Esophagus muscularis mucosa (tissue), 4 donors: ENCODE data around the gene FILIP1L. TPM values are rescaled to one million over a fixed set of nuclear protein-coding genes. Genes with fewer than 3 reads are reported as not detected.

Experiments used
- DNase-seq: peaks from one replicate; pipeline ENCODE4 v3.0.0-alpha.2; 2017; ENCODE audit errors: extremely low spot score
- H3K27ac ChIP-seq, 4 donors: fragments of 200-600 bp; sonication (generic); replicated peaks in 1 of 4; 1 replicate in 3 of 4; 2 replicates in 1 of 4; pipeline ENCODE4 v1.5.1; 2016 to 2019; ENCODE audit warnings: mild to moderate bottlenecking in 1 of 4
- H3K27me3 ChIP-seq, 4 donors: fragments of 200-600 bp; sonication (generic); one replicate each; pipeline versions ENCODE4 v1.5.1 to v1.6.0; 2016 to 2019
- H3K36me3 ChIP-seq, 4 donors: fragments of 200-600 bp; sonication (generic); one replicate each; pipeline ENCODE4 v1.5.1; 2016 to 2019
- H3K4me1 ChIP-seq, 4 donors: fragments of 200-600 bp; sonication (generic); one replicate each; pipeline ENCODE4 v1.5.1; 2016 to 2019
- H3K4me3 ChIP-seq, 4 donors: fragments of 200-600 bp; sonication (generic); 1 replicate in 2 of 4; 2 replicates in 2 of 4; pipeline ENCODE4 v1.5.1; 2016 to 2019; ENCODE audit warnings: mild to moderate bottlenecking in 4 of 4, moderate library complexity in 1 of 4
- H3K9me3 ChIP-seq, 4 donors: fragments of 200-600 bp; sonication (generic); 1 replicate in 3 of 4; 2 replicates in 1 of 4; pipeline ENCODE4 v1.5.1; 2016 to 2019
- CTCF ChIP-seq, 3 experiments: fragments of 200-600 bp in 2 of 3; fragments of 450-650 bp in 1 of 3; sonication (generic) in 2 of 3; IDR thresholded peaks; one replicate each; pipeline ENCODE4 v1.5.1; 2017 to 2019; ENCODE audit warnings: antibody characterized with exemption in 3 of 3, mild to moderate bottlenecking in 2 of 3, moderate library complexity in 1 of 3
- EP300 ChIP-seq: sonication (generic); formaldehyde crosslinking; IDR thresholded peaks from one replicate; pipeline ENCODE4 v1.6.1; 2017; ENCODE audit warnings: antibody characterized with exemption
- POLR2A ChIP-seq: fragments of 450-650 bp; IDR thresholded peaks from one replicate; pipeline ENCODE4 v1.6.1; 2017; ENCODE audit warnings: antibody characterized with exemption, moderate library complexity, mild to moderate bottlenecking, low read depth
- POLR2AphosphoS5 ChIP-seq, 2 donors: sonication (generic); formaldehyde crosslinking; IDR thresholded peaks; one replicate each; pipeline ENCODE4 v1.6.1; 2017; ENCODE audit warnings: antibody characterized with exemption in 2 of 2
- WGBS: methylation state at CpG from one replicate; pipeline ENCODE4 v1.1.5; 2018; 5-methylcytosine and 5-hydroxymethylcytosine counted together
- intact Hi-C: fragments of 100-400 bp; cut with DNase I; formaldehyde crosslinking; loops from one replicate; pipeline ENCODE4 v1.15.1; 2023
- total RNA-seq, 4 donors: library from RNA; depleted of rRNA; stranded (reverse); fragments of >200 nt; gene quantifications; one replicate each; pipeline versions ENCODE4 v1.1.0 to v1.2.1, GENCODE V29; 2016

FILIP1L gene
- total RNA-seq, 4 donors from 2014 or later, result 120 to 134 (median 127) TPM

- WGBS, result 33% methylated on average over 1 of the region's 1 CpG
- DNase-seq, result no peak
- TF ChIP-seq CTCF (IDR thresholded peaks at IDR 0.05) (no peak), EP300 (no peak), POLR2A (no peak), POLR2AphosphoS5 (IDR thresholded peaks at IDR 0.05) (no peak)
- intact Hi-C loops, result no loop called here
- Histone ChIP-seq H3K27me3 (no peaks in the 10 kb centered on the region), H3K36me3 (no peaks in the 10 kb centered on the region), H3K4me1 (peaks cover 10 to 39% (median 30%) of the 10 kb centered on the region in 4 donors), H3K9me3 (no peaks in the 10 kb centered on the region), H3K27ac (peak overlapping the region; percentile 10 to 63 (median 28)), H3K4me3 (no peak overlapping the region)
Observed at GRCh38 chr3:100033184-100033583, 81.1 kb downstream of the FILIP1L start.

- WGBS, result 69% methylated on average over 5 of the region's 5 CpGs
- H3K27ac ChIP-seq, result peak overlapping the region in 1 of 4 donors; percentile 22
- intact Hi-C loops, result no loop called here
Observed at GRCh38 chr3:100032243-100032642, 82.1 kb downstream of the FILIP1L start.

GRCh38 chr3:100030914-100031425, 83.3 kb downstream of the FILIP1L start:
- H3K4me1 ChIP-seq, result peaks cover 10 to 39% (median 30%) of the 10 kb centered on the region in 4 donors
- intact Hi-C loops, result no loop called here
- 90% methylated on average over 1 of the region's 1 CpG for WGBS
- H3K4me3 ChIP-seq, result no peak overlapping the region
- no peak for DNase-seq
- H3K36me3 ChIP-seq, result no peaks in the 10 kb centered on the region
- TF ChIP-seq POLR2A (no peak), CTCF (IDR thresholded peaks at IDR 0.05) (no peak), POLR2AphosphoS5 (IDR thresholded peaks at IDR 0.05) (no peak), EP300 (no peak)
- no peaks in the 10 kb centered on the region for H3K27me3 ChIP-seq
- no peaks in the 10 kb centered on the region for H3K9me3 ChIP-seq
- no peak overlapping the region for H3K27ac ChIP-seq

More at GRCh38 chr3:100032243-100032642, 82.1 kb downstream of the FILIP1L start:
- Histone ChIP-seq H3K4me3 (no peak overlapping the region), H3K4me1 (peaks cover 10 to 39% (median 30%) of the 10 kb centered on the region in 4 donors), H3K9me3 (no peaks in the 10 kb centered on the region), H3K27me3 (no peaks in the 10 kb centered on the region), H3K36me3 (no peaks in the 10 kb centered on the region)
- TF ChIP-seq EP300, result no peak
- no peak for TF ChIP-seq POLR2A
- DNase-seq, result no peak

DNA sequence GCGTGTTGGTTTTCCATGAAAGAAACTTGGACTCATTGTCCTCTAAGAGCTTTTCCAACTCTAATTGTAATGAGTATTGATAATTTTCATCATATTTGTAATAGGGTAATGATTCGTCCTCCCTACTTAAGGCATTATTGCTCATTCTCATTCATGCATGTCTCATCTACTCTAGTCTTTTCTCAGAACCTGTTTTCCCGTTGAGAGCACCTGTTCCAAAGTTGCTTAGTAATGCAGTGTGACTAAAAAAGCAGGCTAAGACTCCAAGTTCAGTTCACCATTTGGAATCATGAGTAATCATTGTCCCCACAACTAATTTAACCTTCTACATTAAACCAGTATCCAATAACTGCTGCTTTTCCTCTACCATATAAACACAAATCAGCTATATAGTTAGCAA, 84.0 kb downstream of the FILIP1L start:
- no peak overlapping the region for H3K27ac ChIP-seq
- 93% methylated on average over 3 of the region's 3 CpGs for WGBS
- intact Hi-C loops, result no loop called here
- peaks cover 10 to 40% (median 31%) of the 10 kb centered on the region in 4 donors for H3K4me1 ChIP-seq
- H3K9me3 ChIP-seq, result no peaks in the 10 kb centered on the region
- no peaks in the 10 kb centered on the region for H3K27me3 ChIP-seq
- no peak overlapping the region for H3K4me3 ChIP-seq
- DNase-seq, result no peak
- no peaks in the 10 kb centered on the region for H3K36me3 ChIP-seq
- no peak for TF ChIP-seq POLR2AphosphoS5 (IDR thresholded peaks at IDR 0.05)
- TF ChIP-seq CTCF (IDR thresholded peaks at IDR 0.05), result no peak
- no peak for TF ChIP-seq POLR2A
- TF ChIP-seq EP300, result no peak

- no peak overlapping the region for H3K4me3 ChIP-seq
- 52% methylated on average over 2 of the region's 2 CpGs for WGBS
- no peaks in the 10 kb centered on the region for H3K9me3 ChIP-seq
- no peak for DNase-seq
- peaks cover 13 to 47% (median 37%) of the 10 kb centered on the region in 4 donors for H3K4me1 ChIP-seq
- H3K27me3 ChIP-seq, result no peaks in the 10 kb centered on the region
- peak overlapping the region in 1 of 4 donors; percentile 7 for H3K27ac ChIP-seq
- TF ChIP-seq CTCF (IDR thresholded peaks at IDR 0.05) (no peak), POLR2AphosphoS5 (IDR thresholded peaks at IDR 0.05) (no peak), POLR2A (no peak), EP300 (no peak)
- intact Hi-C loops, result no loop called here
- no peaks in the 10 kb centered on the region for H3K36me3 ChIP-seq
Observed at GRCh38 chr3:100029689-100030088, 84.6 kb downstream of the FILIP1L start.
